Activated CD8-positive, alpha-beta memory T cell treated with anti-CD3 and anti-CD28 coated beads, Interleukin-2, amount 10 ng/mL, durations not matched to agents 7 days and 5 days (primary cell): Measurements from ENCODE around the gene FAM20C. TPM values are rescaled to one million over a fixed set of nuclear protein-coding genes. Genes with fewer than 3 reads are reported as not detected.

ENCODE experiments used
- ATAC-seq: fragments of 150-1000 bp; cut with Tn5 transposase; one replicate; pipeline ENCODE4 v1.10.0; 2021; ENCODE audit warnings: moderate library complexity
- CTCF ChIA-PET: fragments of 350-600 bp; sonication (Branson Sonifier 250); formaldehyde crosslinking; loops from one replicate; lab custom pipeline; 2021; ENCODE audit warnings: antibody characterized with exemption; lab: Charles Lee
- DNase-seq: peaks from one replicate; pipeline ENCODE4 v3.0.0-alpha.2; 2020
- H3K27ac Mint-ChIP-seq: one replicate; pipeline ENCODE4 v1.8.0; 2021; ENCODE audit warnings: mild to moderate bottlenecking, mixed read lengths
- H3K27me3 Mint-ChIP-seq: one replicate; pipeline ENCODE4 v1.8.0; 2021; ENCODE audit warnings: mixed read lengths
- H3K36me3 Mint-ChIP-seq: one replicate; pipeline ENCODE4 v1.8.0; 2021; ENCODE audit warnings: mild to moderate bottlenecking, mixed read lengths
- H3K4me1 Mint-ChIP-seq: one replicate; pipeline ENCODE4 v1.8.0; 2021; ENCODE audit warnings: mixed read lengths
- H3K4me3 Mint-ChIP-seq: one replicate; pipeline ENCODE4 v1.8.0; 2021; ENCODE audit warnings: mild to moderate bottlenecking, moderate library complexity, mixed read lengths
- H3K9me3 Mint-ChIP-seq: one replicate; pipeline ENCODE4 v1.8.0; 2022; ENCODE audit warnings: low read depth, mixed read lengths
- total RNA-seq, 2 experiments: library from RNA; stranded (reverse); gene quantifications; one replicate each; pipeline ENCODE4 v1.2.3, GENCODE V29; 2021

Gene FAM20C
- total RNA-seq, 2 experiments from 2014 or later = 0.45 to 0.73 TPM

DNA sequence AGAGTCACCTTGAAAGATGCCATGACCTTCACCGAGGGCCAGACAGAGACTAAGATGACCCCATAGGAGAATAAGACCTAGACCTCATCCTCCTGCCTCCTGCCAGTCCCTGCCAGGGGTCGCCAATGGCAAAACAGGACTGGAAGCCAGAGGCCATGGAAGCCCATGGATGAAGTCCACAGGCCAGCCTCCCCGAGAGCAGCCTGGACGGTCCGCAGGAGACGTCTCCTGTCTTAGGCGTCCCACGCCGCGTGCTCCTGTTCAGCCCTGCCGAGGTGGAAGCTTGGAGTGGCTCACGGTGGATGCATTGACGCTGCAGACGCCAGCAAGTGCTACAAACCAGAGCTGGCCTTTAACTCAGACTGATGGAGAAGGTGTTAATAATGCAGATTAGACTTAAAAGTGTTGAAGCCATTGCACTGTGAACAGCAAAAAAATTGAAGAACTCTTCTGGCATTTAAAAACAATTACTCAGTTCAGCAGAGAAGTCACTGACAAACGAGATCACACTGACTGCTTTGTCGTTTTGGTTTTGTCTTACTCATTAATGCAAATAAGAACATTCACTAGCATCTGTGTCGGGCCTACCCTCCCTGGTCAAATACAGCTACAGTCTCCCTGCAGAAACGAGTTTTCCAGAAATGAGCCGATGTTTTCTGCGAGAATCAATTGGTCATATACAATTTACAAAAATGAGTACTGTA, 38.1 kb upstream of the FAM20C start:
- H3K9me3 Mint-ChIP-seq = no peaks in the 10 kb centered on the region
- DNase-seq (no peak), ATAC-seq (no peak)
- H3K27ac Mint-ChIP-seq = no peak overlapping the region
- no peaks in the 10 kb centered on the region for H3K27me3 Mint-ChIP-seq
- H3K4me1 Mint-ChIP-seq = peaks cover 15% of the 10 kb centered on the region
- CTCF ChIA-PET = no interaction called here
- H3K36me3 Mint-ChIP-seq = peaks cover under 1% of the 10 kb centered on the region
- no peak overlapping the region for H3K4me3 Mint-ChIP-seq

DNA sequence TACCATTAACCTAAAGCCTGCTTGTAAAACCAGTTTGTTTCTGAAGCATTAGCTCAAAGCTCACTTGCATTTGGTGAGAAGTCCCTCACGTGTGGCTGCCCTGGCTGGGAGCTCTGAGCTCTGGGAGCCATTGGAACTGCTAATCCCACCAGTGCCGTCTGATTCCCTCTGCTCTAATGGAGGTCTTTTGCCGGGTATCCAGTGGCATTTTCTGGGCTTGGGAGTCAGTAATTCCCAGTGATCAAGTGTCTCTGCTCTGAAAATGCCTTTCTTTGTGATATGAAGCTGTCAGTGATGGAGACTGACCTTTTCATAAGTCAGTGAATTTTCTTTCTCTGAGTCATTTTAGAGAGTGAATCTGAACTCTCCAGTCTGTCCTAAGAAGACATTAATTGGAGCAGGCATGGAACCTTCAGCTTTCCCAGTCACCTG, 36.9 kb upstream of the FAM20C start:
- Mint-ChIP-seq H3K36me3 (no peaks in the 10 kb centered on the region), H3K4me1 (peaks cover 5% of the 10 kb centered on the region), H3K27ac (no peak overlapping the region), H3K9me3 (no peaks in the 10 kb centered on the region), H3K27me3 (no peaks in the 10 kb centered on the region), H3K4me3 (no peak overlapping the region)
- DNase-seq (no peak), ATAC-seq (no peak)
- CTCF ChIA-PET = no interaction called here

DNA sequence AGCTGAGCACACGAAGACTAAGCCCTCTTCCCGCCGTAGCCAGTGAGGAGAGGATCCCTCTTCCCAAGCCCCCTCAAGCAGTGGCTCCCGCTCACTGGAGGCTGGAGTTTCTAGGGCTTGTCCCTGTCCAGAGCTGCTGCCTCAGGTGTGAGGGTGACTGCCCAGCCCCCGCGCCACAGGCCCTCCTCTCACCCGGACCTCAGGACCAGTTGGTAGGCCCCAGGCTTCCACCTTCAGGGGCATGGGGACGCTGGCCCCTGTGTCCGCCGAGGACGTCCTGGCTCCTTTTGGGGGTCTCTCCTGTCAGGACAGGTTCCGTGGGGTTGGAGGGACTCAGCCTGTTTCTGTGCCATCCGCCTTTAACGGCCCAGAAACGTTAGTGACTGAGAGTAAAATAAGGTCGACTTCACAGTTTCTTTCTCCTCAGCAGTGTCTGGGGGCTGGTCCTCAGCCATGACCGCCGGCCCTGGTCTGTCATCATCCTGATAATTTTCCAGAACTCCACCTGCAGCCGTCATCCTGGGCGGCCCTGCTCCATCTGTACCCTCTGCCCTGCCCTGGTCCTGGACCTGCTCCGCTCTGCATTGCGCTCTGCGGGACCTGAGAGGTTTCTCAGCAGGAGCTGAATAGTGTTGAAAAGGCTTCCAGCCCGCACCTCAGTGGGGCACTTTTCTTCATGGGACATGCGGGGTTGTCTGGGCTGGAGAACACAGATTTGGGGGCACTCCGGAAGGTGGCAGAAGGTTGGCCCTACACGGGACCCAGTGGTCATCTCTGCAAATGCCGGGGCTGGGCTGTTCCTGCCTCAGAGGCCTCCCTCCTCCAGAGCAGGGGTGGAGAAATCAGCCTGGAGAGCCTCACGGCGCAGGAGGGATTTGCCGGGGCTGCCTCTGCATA, 36.0 kb upstream of the FAM20C start:
- Mint-ChIP-seq H3K27me3 (no peaks in the 10 kb centered on the region), H3K27ac (no peak overlapping the region), H3K9me3 (no peaks in the 10 kb centered on the region), H3K36me3 (no peaks in the 10 kb centered on the region), H3K4me3 (no peak overlapping the region), H3K4me1 (no peaks in the 10 kb centered on the region)
- CTCF ChIA-PET = no interaction called here
- no peak for ATAC-seq
- no peak for DNase-seq

- Mint-ChIP-seq H3K4me3 (no peak overlapping the region), H3K9me3 (no peaks in the 10 kb centered on the region), H3K36me3 (no peaks in the 10 kb centered on the region), H3K27me3 (no peaks in the 10 kb centered on the region), H3K27ac (no peak overlapping the region), H3K4me1 (no peaks in the 10 kb centered on the region)
- no peak for DNase-seq
- no peak for ATAC-seq
- CTCF ChIA-PET = no interaction called here
These were observed 35.4 kb upstream of the FAM20C start for GRCh38 chr7:157008-157310.

DNA sequence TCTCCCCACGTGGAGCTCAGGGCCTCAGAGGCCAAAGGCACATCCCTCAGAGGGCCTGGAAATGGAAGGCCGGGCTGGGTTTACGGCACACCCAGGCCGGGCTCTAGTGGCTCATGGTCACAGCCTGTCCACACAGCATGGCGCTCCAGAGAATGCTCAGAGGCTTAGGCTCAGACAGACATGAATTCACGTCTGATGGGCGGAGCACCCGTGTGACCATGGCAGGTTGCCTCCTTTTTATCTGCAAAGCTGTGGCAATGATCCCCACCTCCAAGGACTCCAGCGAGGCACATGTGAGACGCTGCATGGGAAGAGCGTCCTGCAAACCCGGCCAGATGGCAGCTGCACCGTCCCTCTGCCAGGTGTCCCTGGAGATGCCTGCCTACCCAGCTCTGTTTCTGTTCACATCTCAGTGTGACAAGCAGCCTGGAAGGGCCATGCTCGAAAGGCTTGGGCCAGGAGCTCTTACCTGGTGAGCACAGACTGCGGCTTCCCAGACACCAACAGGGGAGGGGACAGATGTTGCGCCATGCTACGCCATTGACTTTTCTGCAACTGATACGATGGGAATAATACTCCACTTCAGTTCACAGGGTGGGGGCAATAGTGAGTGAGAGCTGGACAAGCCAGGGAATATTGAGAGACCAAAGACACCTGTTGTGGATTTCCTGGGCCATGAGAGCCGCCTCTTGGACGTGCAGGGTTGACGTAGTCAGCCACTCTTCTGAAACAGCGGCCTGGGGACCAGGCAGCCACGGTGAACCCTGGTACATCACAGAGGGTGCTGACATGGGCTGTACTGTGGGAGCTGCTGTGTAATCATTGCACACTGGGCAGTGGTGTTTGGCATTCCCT, 34.4 kb upstream of the FAM20C start:
- H3K9me3 Mint-ChIP-seq = no peaks in the 10 kb centered on the region
- CTCF ChIA-PET = no interaction called here
- H3K4me1 Mint-ChIP-seq = no peaks in the 10 kb centered on the region
- no peaks in the 10 kb centered on the region for H3K27me3 Mint-ChIP-seq
- ATAC-seq (no peak), DNase-seq (no peak)
- H3K36me3 Mint-ChIP-seq = no peaks in the 10 kb centered on the region
- H3K27ac Mint-ChIP-seq = no peak overlapping the region
- no peak overlapping the region for H3K4me3 Mint-ChIP-seq

- Mint-ChIP-seq H3K36me3 (no peaks in the 10 kb centered on the region), H3K27ac (no peak overlapping the region), H3K4me3 (no peak overlapping the region), H3K4me1 (no peaks in the 10 kb centered on the region), H3K27me3 (peaks cover 3% of the 10 kb centered on the region), H3K9me3 (no peaks in the 10 kb centered on the region)
- CTCF ChIA-PET = no interaction called here
- DNase-seq (no peak), ATAC-seq (no peak)
These were observed 33.6 kb upstream of the FAM20C start for GRCh38 chr7:158771-159170.

DNA sequence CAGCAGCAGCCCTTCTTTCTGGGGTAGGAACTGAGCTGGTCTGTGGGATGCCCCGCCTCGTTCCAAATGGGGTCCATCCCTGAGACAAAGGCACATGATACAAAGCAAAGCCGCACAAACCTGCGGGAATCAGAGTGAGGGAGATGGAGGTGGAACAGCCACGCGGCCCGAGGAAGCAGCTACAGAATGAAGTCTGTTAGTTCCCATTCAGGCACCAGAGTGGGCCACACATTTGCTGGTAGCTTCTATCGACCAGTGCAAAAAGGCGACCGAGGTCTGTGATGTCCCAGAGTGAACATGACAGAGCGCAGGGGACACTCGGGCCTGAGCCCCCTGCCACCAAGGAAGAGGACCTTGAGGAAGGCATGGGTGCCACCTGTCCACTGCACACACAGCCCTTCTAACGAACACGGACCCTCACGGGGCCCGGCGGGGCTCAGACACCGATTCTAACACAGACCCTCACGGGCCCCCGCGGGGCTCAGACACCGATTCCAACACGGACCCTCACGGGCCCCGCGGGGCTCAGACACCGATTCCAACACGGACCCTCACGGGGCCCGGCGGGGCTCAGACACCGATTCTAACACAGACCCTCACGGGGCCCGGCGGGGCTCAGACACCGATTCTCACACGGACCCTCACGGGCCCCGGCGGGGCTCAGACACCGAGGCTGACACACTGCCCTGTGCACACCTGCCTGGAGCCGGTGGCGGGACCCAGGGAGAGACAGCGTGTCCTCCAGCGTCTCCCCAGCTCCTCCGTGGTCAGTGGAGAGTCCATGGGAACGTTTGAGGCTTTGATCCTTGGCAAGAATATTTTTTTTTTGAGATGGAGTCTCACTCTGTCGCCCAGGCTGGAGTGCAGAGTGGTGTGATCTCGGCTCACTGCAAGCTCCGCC, 32.8 kb upstream of the FAM20C start:
- CTCF ChIA-PET = no interaction called here
- H3K4me3 Mint-ChIP-seq = no peak overlapping the region
- no peaks in the 10 kb centered on the region for H3K9me3 Mint-ChIP-seq
- no peaks in the 10 kb centered on the region for H3K4me1 Mint-ChIP-seq
- DNase-seq (no peak), ATAC-seq (no peak)
- H3K27me3 Mint-ChIP-seq = peaks cover 6% of the 10 kb centered on the region
- H3K36me3 Mint-ChIP-seq = no peaks in the 10 kb centered on the region
- H3K27ac Mint-ChIP-seq = no peak overlapping the region

DNA sequence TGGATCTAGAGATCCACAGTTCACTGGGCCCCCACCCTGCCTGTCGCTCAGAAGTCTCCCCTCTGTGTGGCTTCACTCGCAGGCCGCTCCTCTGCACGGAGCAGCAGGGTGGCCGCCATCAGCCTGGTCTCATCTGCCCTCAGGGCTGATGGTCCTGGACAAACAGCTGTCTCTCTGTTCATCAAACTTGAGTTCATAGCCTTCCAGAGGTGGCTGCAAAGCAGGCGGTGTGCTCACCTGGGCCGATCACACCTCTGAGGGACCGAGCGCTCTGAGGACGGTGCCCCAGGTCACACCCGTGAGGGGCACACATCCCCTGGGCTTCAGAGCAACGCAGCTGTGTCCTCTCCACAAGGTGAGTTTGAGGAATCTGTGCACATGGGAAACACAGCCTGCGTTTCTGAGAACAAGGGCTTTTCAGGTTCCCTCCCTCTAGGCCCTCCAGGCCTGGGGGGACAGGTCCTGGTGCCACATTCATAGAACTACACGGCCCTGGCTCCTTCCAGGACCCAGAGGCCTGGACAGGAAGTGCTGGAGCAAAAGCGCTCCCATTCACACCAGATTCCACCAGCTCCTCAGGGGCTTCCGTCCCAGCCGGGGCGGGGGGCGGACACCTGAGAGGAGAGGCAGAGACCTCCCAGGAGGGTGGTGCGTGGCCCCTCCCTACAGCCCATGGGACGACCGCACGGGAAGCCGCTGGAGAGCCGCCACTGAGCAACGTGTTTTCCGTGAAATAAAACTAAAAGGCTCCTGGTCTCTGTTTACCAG, 31.2 kb upstream of the FAM20C start:
- H3K36me3 Mint-ChIP-seq = no peaks in the 10 kb centered on the region
- H3K4me3 Mint-ChIP-seq = no peak overlapping the region
- no peak overlapping the region for H3K27ac Mint-ChIP-seq
- CTCF ChIA-PET = no interaction called here
- no peaks in the 10 kb centered on the region for H3K4me1 Mint-ChIP-seq
- no peak for DNase-seq
- no peaks in the 10 kb centered on the region for H3K9me3 Mint-ChIP-seq
- H3K27me3 Mint-ChIP-seq = peaks cover 6% of the 10 kb centered on the region
- no peak for ATAC-seq

DNA sequence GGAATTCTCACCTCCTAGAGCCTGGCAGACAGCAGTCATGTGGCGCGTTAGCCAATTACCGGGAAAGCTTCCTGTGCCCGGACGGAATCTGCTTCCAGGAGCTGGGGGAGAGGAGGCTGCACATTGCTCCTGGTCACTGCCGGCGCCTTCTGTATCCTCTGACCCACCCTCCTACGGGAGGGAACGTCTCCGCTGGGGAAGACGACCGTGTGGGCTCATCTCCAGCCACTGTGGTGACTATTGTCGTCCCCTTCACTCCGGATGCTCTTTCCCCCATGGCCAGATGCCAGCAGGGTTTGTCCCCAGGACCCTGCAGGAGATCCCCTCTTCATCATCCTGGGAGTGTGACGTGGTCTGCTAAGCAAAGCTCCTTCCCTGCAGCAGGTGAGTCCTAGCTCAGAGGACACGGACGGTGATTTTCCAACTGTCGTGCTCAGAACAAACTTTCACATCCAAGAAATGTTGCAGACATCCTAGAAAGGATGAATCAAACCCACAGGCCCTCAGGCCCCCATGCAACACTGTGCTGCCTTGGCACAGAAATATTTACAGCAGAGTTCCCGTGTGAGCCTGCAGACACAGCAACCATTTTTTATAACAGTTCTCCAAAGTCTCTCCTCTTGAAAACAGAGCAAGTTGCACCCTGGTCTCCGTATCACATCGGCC, 29.6 kb upstream of the FAM20C start:
- no peak overlapping the region for H3K27ac Mint-ChIP-seq
- H3K4me1 Mint-ChIP-seq = no peaks in the 10 kb centered on the region

DNA sequence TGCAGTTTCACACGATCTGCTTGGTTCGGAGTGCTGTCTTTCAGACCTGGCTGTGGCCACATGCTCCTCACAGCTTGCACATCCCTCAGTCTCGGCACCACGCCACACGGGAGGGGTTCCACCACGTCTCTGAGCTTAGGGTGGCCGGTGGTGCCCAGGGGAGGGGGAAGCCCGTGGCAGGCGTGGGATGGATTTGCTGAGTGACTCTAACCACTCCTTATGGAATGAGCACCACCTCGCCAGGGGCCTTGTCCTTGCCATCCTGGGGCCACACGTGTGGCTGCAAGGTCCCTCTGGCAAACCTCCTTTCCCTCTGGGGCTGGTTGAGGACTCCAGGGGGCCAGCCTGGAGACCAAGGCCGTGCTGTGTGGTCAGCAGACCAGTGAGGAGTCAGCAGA, 29.1 kb upstream of the FAM20C start:
- ATAC-seq (no peak), DNase-seq (no peak)
- no peaks in the 10 kb centered on the region for H3K4me1 Mint-ChIP-seq
- H3K27me3 Mint-ChIP-seq = peaks cover 6% of the 10 kb centered on the region
- no peak overlapping the region for H3K27ac Mint-ChIP-seq
- H3K4me3 Mint-ChIP-seq = no peak overlapping the region
- H3K36me3 Mint-ChIP-seq = no peaks in the 10 kb centered on the region
- CTCF ChIA-PET = no interaction called here
- no peaks in the 10 kb centered on the region for H3K9me3 Mint-ChIP-seq

More for the DNA sequence above, 29.6 kb upstream of the FAM20C start:
- CTCF ChIA-PET = no interaction called here
- no peak for DNase-seq
- no peak for ATAC-seq
- no peak overlapping the region for H3K4me3 Mint-ChIP-seq
- H3K27me3 Mint-ChIP-seq = peaks cover 6% of the 10 kb centered on the region
- no peaks in the 10 kb centered on the region for H3K36me3 Mint-ChIP-seq
- no peaks in the 10 kb centered on the region for H3K9me3 Mint-ChIP-seq

- no peak overlapping the region for H3K4me3 Mint-ChIP-seq
- H3K36me3 Mint-ChIP-seq = no peaks in the 10 kb centered on the region
- no peaks in the 10 kb centered on the region for H3K4me1 Mint-ChIP-seq
- CTCF ChIA-PET = no interaction called here
- peaks cover 6% of the 10 kb centered on the region for H3K27me3 Mint-ChIP-seq
- ATAC-seq = no peak
- H3K27ac Mint-ChIP-seq = no peak overlapping the region
- DNase-seq = no peak
- no peaks in the 10 kb centered on the region for H3K9me3 Mint-ChIP-seq
These were observed 28.1 kb upstream of the FAM20C start for GRCh38 chr7:163971-164881.
